Activated CD4-positive, alpha-beta T cell treated with anti-CD3 and anti-CD28 coated beads, Interleukin-2, Interleukin-6, amounts not matched to agents 100 ng/mL and 50 ng/mL, durations not matched to agents 16 hours and 8 hours (primary cell): ENCODE measurements around the gene GXYLT2.

Experiments
- DNase-seq: peaks from one replicate; pipeline ENCODE4 v3.0.0-alpha.2; 2020

The GXYLT2 gene

DNA sequence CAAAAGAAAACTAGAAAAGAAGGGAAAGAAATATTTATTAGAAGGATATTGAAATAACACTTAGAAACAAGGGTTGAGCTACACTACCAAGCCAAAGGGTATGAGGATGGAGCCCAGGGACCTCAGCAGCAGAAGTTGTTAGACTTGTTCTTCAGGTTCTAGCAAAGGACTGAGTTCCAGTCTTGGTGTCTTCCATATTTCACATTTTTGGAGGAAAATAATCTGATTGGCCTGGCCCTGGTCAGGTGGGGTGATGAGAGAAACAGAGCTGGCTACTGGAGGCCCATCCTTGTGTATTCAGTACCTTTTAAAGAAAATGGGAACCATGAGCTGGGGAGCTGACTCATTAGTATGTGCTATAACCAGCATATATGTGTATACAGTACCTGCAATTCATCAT lies 137.0 kb downstream of the GXYLT2 start:
- no peak for DNase-seq

DNA sequence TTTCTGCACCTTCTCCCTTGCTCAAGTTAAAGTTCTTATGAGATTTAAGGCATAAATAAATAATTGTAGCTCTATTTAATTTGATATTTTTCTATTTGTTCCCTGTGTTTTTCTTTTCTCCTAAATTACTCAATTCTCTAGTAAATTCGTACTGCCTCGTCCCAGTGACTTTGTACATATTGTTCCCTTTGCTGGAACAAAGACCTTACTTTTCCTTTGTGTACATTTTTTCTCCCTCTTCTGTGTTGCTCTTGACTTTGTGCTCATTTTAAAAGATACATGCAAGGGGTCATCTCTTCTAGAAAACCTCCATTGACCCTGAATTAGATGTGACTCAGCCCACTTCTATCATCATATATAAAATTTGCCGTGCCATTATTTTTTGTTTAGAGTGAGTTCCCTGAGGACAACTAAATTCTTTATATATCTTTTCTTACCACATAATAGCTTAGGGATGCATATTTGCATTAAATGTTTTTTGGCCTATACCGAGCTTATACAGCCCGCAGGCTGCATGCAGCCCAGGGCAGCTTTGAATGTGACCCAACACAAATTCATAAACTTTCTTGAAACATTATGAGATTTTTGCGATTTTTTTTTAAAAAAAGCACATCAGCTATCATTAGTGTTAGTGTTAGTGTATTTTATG lies 138.4 kb downstream of the GXYLT2 start:
- no peak for DNase-seq
